MM.1S (cell line): ENCODE data around the gene PTPRN.

Experiments used
- DNase-seq: peaks from one replicate; pipeline ENCODE4 v3.0.0-alpha.2; 2015
- H2AFZ ChIP-seq: fragments of 300-600 bp; sonication (generic); 2 replicates; pipeline ENCODE4 v1.6.0; 2016; ENCODE audit warnings: antibody characterized with exemption, low read length
- H3F3A ChIP-seq: fragments of 300-600 bp; sonication (generic); 2 replicates; pipeline ENCODE4 v1.6.1; 2016; ENCODE audit warnings: mild to moderate bottlenecking, antibody characterized with exemption, low read length, moderate library complexity, mixed read lengths; ENCODE audit not compliant: insufficient read depth
- H3K27ac ChIP-seq: fragments of 300-600 bp; sonication (generic); 2 replicates; pipeline ENCODE4 v1.5.1; 2016; ENCODE audit warnings: mild to moderate bottlenecking, low read length
- H3K27me3 ChIP-seq: fragments of 300-600 bp; sonication (generic); replicated peaks from 2 replicates; pipeline ENCODE4 v1.6.0; 2016; ENCODE audit warnings: low read length; ENCODE audit not compliant: insufficient read depth
- H3K36me3 ChIP-seq: fragments of 300-600 bp; sonication (generic); replicated peaks from 2 replicates; pipeline ENCODE4 v1.6.1; 2016; ENCODE audit warnings: mild to moderate bottlenecking, low read length, mixed read lengths; ENCODE audit not compliant: insufficient read depth
- H3K4me1 ChIP-seq: fragments of 300-600 bp; sonication (generic); 2 replicates; pipeline ENCODE4 v1.6.1; 2016; ENCODE audit warnings: low read length, mixed read lengths
- H3K4me2 ChIP-seq: fragments of 300-600 bp; sonication (generic); 2 replicates; pipeline ENCODE4 v1.6.0; 2016; ENCODE audit warnings: low read depth, low read length
- H3K4me3 ChIP-seq: fragments of 300-600 bp; sonication (generic); 2 replicates; pipeline ENCODE4 v1.5.1; 2016; ENCODE audit warnings: low read length, mixed read lengths
- H3K79me2 ChIP-seq: fragments of 300-600 bp; sonication (generic); 2 replicates; pipeline ENCODE4 v1.6.1; 2016; ENCODE audit warnings: mixed run types, low read length, mixed read lengths
- H3K9ac ChIP-seq: fragments of 300-600 bp; sonication (generic); 2 replicates; pipeline ENCODE4 v1.6.1; 2016; ENCODE audit warnings: low read length, mixed read lengths
- H3K9me2 ChIP-seq: fragments of 300-600 bp; sonication (generic); replicated peaks from 2 replicates; pipeline ENCODE4 v1.6.1; 2016; ENCODE audit warnings: mild to moderate bottlenecking, low read length, mixed read lengths; ENCODE audit not compliant: insufficient read depth
- H3K9me3 ChIP-seq: fragments of 300-600 bp; sonication (generic); replicated peaks from 2 replicates; pipeline ENCODE4 v1.6.1; 2016; ENCODE audit warnings: mild to moderate bottlenecking, low read length, mixed read lengths; ENCODE audit not compliant: insufficient read depth
- H4K20me1 ChIP-seq: fragments of 300-600 bp; sonication (generic); 2 replicates; pipeline ENCODE4 v1.6.1; 2016; ENCODE audit warnings: mild to moderate bottlenecking, low read length, moderate library complexity, mixed read lengths; ENCODE audit not compliant: insufficient read depth
- EZH2 ChIP-seq: fragments of 300-600 bp; sonication (generic); optimal IDR thresholded peaks from 2 replicates; pipeline ENCODE3; 2017; ENCODE audit warnings: low read depth, mild to moderate bottlenecking, antibody characterized with exemption, low read length, mixed read lengths
- EZH2phosphoT487 ChIP-seq: fragments of 300-600 bp; sonication (generic); IDR thresholded peaks from 2 replicates; pipeline ENCODE4 v1.6.1; 2018; ENCODE audit warnings: antibody characterized with exemption, low read length
- TF ChIP-seq, protein P1 (sequence below): fragments of 300-600 bp; sonication (generic); IDR thresholded peaks from 2 replicates; pipeline ENCODE4 v1.5.1; 2016; ENCODE audit warnings: antibody characterized with exemption, low read length, mixed read lengths

The PTPRN gene

DNA sequence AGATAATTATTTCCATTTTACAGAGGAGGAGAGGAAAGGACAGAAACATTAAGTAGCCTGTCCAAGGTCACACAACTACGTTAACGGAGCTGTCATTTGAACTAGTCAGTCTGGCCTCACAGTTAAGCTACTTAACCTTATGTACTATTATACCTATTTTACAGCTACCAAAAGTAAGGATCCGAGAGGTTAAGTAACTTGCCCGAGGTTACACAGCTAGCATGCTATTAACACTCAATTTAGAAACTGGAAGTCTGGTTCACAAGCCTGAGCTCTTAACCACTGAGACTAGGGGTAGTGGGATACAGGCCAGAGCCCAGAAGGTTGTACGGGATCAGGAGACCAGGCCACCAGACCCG, 64.4 kb downstream of the PTPRN start:
- H3K36me3 ChIP-seq: no peaks in the 10 kb centered on the region
- peak overlapping the region; percentile 93 for H3K9ac ChIP-seq
- no peak for DNase-seq
- H3K27ac ChIP-seq: peak overlapping the region; percentile 62; the same call in 1 of the 2 replicates
- no peaks in the 10 kb centered on the region for H3K27me3 ChIP-seq
- H3K9me2 ChIP-seq: no peaks in the 10 kb centered on the region
- H3K4me2 ChIP-seq: peak overlapping the region; percentile 94
- peaks cover 38% of the 10 kb centered on the region for H3K4me1 ChIP-seq
- TF ChIP-seq, protein P1, sequence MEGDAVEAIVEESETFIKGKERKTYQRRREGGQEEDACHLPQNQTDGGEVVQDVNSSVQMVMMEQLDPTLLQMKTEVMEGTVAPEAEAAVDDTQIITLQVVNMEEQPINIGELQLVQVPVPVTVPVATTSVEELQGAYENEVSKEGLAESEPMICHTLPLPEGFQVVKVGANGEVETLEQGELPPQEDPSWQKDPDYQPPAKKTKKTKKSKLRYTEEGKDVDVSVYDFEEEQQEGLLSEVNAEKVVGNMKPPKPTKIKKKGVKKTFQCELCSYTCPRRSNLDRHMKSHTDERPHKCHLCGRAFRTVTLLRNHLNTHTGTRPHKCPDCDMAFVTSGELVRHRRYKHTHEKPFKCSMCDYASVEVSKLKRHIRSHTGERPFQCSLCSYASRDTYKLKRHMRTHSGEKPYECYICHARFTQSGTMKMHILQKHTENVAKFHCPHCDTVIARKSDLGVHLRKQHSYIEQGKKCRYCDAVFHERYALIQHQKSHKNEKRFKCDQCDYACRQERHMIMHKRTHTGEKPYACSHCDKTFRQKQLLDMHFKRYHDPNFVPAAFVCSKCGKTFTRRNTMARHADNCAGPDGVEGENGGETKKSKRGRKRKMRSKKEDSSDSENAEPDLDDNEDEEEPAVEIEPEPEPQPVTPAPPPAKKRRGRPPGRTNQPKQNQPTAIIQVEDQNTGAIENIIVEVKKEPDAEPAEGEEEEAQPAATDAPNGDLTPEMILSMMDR: no peak
- TF ChIP-seq EZH2phosphoT487 (no peak), EZH2 (no peak)
- no peaks in the 10 kb centered on the region for H4K20me1 ChIP-seq
- H3K4me3 ChIP-seq: peak overlapping the region; percentile 89
- H2AFZ ChIP-seq: peak overlapping the region; percentile 57
- peaks cover 24% of the 10 kb centered on the region for H3F3A ChIP-seq
- no peaks in the 10 kb centered on the region for H3K9me3 ChIP-seq
- peaks cover 28% of the 10 kb centered on the region for H3K79me2 ChIP-seq

- no peak overlapping the region for H3K4me2 ChIP-seq
- TF ChIP-seq EZH2phosphoT487 (no peak), EZH2 (no peak)
- TF ChIP-seq, protein P1: no peak
- H3K4me1 ChIP-seq: peaks cover 24% of the 10 kb centered on the region
- H3F3A ChIP-seq: peaks cover 10% of the 10 kb centered on the region
- peaks cover 19% of the 10 kb centered on the region for H3K79me2 ChIP-seq
- no peaks in the 10 kb centered on the region for H3K27me3 ChIP-seq
- no peaks in the 10 kb centered on the region for H3K36me3 ChIP-seq
- no peak overlapping the region for H3K4me3 ChIP-seq
- no peaks in the 10 kb centered on the region for H4K20me1 ChIP-seq
- no peak overlapping the region for H2AFZ ChIP-seq
- H3K9me2 ChIP-seq: no peaks in the 10 kb centered on the region
- no peaks in the 10 kb centered on the region for H3K9me3 ChIP-seq
- no peak overlapping the region for H3K27ac ChIP-seq
- H3K9ac ChIP-seq: no peak overlapping the region
- DNase-seq: no peak
Measured at GRCh38 chr2:219243291-219243761, 65.9 kb downstream of the PTPRN start.
